ENCODE measurements around the gene FOS.
A peak's percentile ranks its signal among the peaks of the same experiment; 100 is the strongest.
"Not testable (repeated sequence)": the region's sequence is repeated elsewhere in the genome, so short reads cannot be mapped to it uniquely, and the experiment has no call there.

The FOS gene

DNA sequence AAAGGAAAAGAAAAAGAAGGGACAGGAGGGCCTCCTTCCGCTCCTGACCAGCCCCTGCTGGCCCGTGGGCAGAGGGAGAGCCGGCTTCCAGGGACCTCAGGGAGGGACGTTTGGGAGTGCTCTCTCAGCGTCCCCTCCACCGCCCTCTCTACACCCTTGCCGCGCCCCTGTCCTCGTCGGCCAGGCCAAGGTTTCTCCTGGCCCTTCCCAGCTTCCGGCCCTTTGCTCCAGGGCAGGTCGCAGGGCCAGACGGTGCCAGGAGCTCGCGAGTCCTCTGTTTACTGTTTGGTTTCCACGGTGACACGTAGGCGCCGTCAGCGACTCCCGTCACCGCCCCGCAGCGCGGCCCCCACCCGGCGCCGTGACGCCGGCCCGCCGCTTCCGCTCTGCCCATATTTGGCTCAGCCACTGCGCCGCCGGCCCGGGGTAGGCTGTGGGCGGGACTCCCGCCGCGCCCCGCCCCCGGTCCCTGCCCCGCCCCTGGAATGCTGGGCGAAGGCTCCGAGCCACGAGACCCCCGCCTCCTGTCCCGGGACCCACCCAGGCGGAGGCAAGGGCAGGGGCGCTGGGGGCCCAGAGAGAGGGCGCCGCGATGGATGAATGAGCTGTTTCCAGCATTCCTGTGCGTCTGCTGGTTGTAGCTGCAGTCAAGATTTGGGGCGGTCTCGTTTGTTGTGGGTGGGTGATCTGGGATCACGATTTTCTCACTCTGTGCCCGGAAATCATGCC lies 15.5 kb downstream of the FOS start:
- DNase-seq (peak; percentile 91 to 94), ATAC-seq (peak; percentile 97)
- Mint-ChIP-seq H3K27ac (peak overlapping the region; percentile 99), H3K27me3 (peaks cover 12% of the 10 kb centered on the region), H3K4me1 (peaks cover 23% of the 10 kb centered on the region), H3K4me3 (peak overlapping the region; percentile 91 to 98), H3K9me3 (no peaks in the 10 kb centered on the region)

DNA sequence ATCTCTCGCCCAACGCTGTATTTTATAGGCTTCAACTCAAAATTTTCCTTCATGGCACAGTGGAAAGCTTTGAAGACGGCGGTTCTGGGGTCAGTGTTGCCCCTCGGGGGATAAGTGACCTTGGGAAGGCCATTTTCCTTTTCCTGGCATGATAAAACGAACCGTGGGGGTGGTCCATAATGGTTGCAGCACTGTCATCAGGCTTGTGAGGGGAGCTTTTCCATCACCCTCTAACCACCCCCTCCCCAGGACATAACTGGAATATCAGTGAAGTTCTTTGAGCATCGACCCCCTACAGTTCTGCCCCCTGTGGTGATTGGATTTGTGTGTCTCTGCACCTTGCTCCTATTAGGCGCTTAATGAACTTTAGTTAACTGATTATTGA lies 16.0 kb downstream of the FOS start:
- Mint-ChIP-seq H3K27me3 (peaks cover 7% of the 10 kb centered on the region), H3K27ac (no peak overlapping the region), H3K4me1 (peaks cover 23% of the 10 kb centered on the region), H3K9me3 (no peaks in the 10 kb centered on the region), H3K4me3 (peak overlapping the region; percentile 91 to 98)
- DNase-seq (no peak), ATAC-seq (peak; percentile 1)

DNA sequence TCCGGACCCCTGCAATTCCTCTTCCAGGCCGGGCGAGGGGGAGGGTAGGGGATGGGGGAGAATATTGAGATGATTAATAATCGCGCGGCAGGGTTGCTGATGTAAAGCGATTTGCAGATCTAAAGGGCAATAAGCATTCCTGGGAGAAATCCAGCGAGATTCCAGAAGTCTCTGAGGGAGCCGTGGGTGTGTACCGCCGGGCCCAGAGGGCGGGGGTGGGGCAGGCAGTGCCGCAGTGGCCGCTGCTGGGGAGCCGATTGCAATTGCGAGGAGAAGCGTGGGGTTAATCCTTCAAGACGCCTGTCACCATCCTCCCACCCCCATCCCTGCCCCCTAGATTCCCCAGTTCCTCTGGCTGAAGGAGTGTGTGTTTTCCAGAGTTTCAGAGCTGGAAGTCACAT lies 16.4 kb downstream of the FOS start:
- ATAC-seq (no peak), DNase-seq (no peak)
- H3K27ac Mint-ChIP-seq = no peak overlapping the region
- H3K9me3 Mint-ChIP-seq = no peaks in the 10 kb centered on the region
- peak overlapping the region; percentile 91 to 98 for H3K4me3 Mint-ChIP-seq
- H3K4me1 Mint-ChIP-seq = peaks cover 23% of the 10 kb centered on the region
- H3K27me3 Mint-ChIP-seq = peaks cover 3% of the 10 kb centered on the region

DNA sequence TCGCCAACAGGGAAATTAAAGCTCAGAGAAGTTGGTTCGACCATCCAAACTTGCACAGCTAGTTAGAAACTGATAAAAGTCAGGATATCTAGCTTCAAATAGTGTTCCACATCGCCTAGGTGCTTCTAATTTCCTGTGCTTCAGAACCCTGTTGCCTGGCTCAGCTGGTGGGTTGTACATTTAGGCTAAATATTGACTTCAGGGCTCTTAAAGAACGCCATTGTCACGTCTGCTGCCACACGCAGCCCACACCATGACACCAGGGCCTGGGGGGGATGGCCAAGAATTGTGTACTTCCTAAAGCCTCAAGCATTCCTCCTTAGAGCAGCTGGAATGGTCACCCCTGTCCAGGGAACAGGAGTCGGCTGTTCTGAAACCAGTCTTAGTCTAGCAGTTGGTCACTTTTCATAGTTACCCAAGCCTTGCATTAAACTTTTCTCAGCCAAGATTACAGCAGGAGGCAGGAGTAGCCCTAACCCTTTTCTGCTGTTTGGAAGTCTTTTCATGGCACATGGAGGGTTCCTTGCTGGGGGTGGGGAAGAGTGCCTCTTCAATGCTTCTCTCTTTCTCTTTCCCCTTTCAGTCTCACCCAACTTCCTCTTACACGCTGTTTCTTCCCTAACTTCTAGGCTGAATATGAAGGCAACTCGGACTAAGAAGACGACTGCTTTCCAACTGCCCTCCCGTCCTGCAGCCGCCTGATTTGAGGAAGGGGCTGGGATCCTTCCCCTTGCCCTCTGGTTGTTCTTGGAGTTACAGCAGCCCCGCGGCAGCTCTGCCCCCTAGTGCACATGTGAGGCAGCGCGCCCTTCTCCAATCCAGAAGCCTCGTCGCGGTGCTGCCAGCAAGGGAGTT lies 17.1 kb downstream of the FOS start:
- peak; percentile 76 for DNase-seq
- peak overlapping the region; percentile 91 to 98 for H3K4me3 Mint-ChIP-seq
- H3K9me3 Mint-ChIP-seq = no peaks in the 10 kb centered on the region
- peak; percentile 29 for ATAC-seq
- H3K27me3 Mint-ChIP-seq = no peaks in the 10 kb centered on the region
- H3K4me1 Mint-ChIP-seq = peaks cover 24% of the 10 kb centered on the region
- peak overlapping the region; percentile 89 to 91 for H3K27ac Mint-ChIP-seq

DNA sequence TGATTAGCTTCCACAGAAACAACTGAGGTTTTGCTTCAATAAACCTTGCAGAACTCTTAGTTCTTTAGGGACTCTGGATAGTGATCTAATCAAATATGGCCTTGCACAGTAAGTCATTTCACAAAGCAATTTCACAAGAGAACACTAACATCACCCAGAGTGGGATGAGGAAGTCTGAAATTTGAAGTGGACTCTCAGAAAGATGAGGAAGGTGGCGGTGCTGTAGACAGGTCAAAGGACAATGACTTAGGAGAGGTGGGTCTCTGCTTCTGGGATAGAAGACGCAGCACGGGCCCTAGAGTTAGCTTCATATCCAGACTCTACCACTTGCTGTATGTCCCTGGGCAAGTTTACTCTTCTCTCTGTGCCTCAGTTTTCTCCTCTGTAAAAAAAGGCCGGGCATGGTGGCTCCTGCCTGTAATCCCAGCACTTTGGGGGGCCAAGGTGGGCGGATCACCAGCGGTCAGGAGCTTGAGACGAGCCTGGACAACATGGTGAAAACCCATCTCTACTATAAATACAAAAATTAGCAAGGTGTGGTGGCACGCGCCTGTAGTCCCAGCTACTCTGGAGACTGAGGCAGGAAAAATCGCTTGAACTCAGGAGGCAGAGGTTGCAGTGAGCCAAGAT lies 18.9 kb downstream of the FOS start:
- Mint-ChIP-seq H3K4me3 (no peak overlapping the region), H3K27ac (no peak overlapping the region), H3K27me3 (no peaks in the 10 kb centered on the region), H3K9me3 (peaks cover 0 to 8% of the 10 kb centered on the region in 2 donors), H3K4me1 (peaks cover 42% of the 10 kb centered on the region)
- no peak for DNase-seq
- no peak for ATAC-seq

DNA sequence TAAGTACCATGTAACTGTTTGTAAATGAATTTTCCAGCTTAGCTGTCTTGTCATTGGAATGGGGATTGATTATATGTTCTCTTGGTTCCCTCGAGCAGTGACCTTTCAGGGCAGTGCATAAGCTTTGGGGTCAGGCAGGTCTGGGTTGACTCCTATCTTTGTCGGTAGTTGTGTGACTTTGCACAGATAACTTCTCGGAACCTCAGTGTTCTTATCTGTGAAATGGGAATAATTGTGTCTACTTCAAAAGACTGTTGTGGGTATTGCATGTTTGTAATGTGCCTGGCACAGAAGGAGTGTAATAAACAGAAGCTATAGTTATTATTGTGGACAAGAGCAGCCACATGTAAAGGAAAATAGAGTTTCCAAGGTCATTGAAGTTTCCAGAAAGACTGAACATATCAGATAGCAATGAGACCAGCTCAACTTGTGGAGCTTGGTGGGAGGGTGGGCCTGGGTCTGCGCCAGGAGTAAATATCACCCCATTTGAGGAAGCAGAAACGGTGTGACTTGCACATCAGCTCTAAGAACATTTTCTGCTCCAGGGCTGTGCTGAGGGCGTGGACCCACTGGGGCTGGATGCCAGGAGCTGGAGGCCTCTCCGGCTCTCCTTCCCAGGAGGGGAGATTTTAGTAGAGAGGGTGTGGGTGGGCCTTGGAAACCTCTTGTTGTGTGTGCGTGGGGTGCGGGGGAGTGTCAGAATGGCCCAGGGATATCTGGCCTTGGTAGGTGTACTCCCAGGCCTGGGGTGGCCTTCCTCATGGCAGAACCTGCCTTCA lies 19.7 kb downstream of the FOS start:
- no peak for ATAC-seq
- DNase-seq = no peak
- Mint-ChIP-seq H3K27me3 (no peaks in the 10 kb centered on the region), H3K27ac (no peak overlapping the region), H3K4me1 (peaks cover 41% of the 10 kb centered on the region), H3K9me3 (peaks cover 0 to 8% of the 10 kb centered on the region in 2 donors), H3K4me3 (no peak overlapping the region)

DNA sequence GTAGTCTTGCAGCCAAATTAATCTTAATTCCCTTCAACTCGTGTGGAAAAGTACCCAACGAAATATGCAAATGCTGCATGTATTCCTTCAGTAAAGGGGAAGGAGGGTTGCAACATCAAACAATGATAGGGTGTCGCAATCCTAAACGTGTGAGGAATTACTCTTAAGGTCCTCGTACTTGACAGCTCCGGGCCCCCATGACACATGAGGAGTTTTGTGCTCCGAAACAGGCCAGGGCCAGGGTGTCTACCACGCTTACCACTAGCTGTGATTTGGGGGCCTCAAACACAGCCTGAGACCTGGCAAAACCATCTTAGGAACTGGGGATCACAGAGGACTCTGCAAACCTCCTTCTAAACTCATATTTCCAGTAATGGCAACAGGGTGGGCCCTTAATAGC lies 20.4 kb downstream of the FOS start:
- ATAC-seq (no peak), DNase-seq (no peak)
- peaks cover 0 to 8% of the 10 kb centered on the region in 2 donors for H3K9me3 Mint-ChIP-seq

DNA sequence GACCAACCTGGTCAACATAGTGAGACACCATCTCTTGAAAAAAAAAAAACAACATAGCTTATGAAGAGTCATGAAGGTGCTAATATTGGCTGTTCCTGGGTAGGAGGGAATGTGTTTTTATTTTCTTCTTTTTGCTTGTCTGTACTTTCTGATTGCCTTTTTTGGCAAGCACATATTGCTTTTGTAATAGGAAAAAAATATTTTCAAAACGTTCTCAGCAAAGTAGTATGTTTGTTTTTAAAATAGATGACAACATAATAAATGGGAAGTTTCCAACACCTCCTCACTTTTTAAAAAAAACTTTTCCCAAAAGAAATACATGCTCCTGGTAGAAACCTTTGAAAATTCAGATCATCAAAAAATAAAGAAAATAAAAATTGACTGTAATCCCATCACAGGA lies 20.9 kb downstream of the FOS start:
- DNase-seq (no peak), ATAC-seq (no peak)
- Mint-ChIP-seq H3K27ac (no peak overlapping the region), H3K4me3 (no peak overlapping the region), H3K27me3 (peaks cover 1% of the 10 kb centered on the region), H3K9me3 (peaks cover 0 to 8% of the 10 kb centered on the region in 2 donors), H3K4me1 (peaks cover 33% of the 10 kb centered on the region)

More for the DNA sequence above, 20.4 kb downstream of the FOS start:
- Mint-ChIP-seq H3K4me3 (no peak overlapping the region), H3K27me3 (no peaks in the 10 kb centered on the region), H3K27ac (peak overlapping the region in 1 of 2 donors; percentile 19), H3K4me1 (peaks cover 34% of the 10 kb centered on the region)

DNA sequence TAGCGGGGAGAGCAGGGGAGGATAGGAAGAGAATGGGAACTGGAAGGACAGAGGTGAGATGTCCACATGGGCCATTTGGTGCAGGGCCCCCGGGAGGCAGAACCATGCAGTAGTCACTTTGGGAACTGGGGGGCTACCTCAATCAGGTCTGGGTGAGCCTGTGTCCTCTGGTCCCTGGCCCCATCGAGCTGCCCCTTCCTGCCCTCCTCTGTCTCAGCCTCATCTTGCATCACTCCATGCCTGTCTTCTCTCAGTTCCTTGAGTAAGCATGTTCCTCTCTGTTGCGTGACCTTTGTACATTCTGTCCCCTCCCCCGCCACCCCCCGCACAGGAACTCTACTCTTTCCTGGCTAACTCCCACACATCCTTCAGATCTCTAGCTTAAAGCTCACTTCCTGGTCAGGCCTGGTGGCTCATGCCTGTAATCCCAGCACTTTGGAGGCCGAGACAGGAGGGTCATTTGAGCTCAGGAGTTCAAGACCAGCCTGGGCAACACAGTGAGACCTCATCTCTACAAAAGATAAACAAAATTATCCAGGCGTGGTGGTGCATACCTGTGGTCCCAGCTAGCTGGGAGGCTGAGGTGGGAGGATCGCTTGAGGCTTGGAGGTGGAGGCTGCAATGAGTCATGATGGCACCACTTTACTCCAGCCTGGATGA lies 23.2 kb downstream of the FOS start:
- DNase-seq (peak in 1 of 2 donors; percentile 43), ATAC-seq (peak; percentile 78)
- peaks cover 0 to 8% of the 10 kb centered on the region in 2 donors for H3K9me3 Mint-ChIP-seq
- H3K4me3 Mint-ChIP-seq = peak overlapping the region; percentile 23 to 65
- H3K4me1 Mint-ChIP-seq = peaks cover 19% of the 10 kb centered on the region
- peaks cover 5% of the 10 kb centered on the region for H3K27me3 Mint-ChIP-seq
- H3K27ac Mint-ChIP-seq = peak overlapping the region; percentile 91 to 93

DNA sequence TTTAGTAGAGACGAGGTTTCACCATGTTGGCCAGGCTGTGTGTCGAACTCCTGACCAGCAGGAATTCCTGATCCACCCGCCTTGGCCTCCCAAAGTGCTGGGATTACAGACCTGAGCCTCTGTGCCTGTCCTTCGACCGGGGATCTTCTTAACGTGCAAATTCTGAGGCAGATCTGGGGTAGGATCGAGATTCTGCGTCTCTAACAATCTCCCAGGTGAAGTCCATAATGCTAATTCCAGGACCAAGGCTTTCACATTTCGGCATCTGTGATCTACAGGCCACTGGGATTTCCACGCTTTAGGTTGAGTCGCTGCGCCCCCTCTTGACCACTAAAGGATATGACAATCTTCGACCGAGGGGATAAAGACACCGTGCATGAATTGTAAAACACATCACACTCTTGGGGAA lies 24.8 kb downstream of the FOS start:
- peaks cover 14% of the 10 kb centered on the region for H3K27me3 Mint-ChIP-seq
- H3K9me3 Mint-ChIP-seq = peaks cover 0 to 8% of the 10 kb centered on the region in 2 donors
- DNase-seq (peak; percentile 39 to 60), ATAC-seq (peak; percentile 64)
- peaks cover 29% of the 10 kb centered on the region for H3K4me1 Mint-ChIP-seq
- no peak overlapping the region for H3K27ac Mint-ChIP-seq
- no peak overlapping the region for H3K4me3 Mint-ChIP-seq

DNA sequence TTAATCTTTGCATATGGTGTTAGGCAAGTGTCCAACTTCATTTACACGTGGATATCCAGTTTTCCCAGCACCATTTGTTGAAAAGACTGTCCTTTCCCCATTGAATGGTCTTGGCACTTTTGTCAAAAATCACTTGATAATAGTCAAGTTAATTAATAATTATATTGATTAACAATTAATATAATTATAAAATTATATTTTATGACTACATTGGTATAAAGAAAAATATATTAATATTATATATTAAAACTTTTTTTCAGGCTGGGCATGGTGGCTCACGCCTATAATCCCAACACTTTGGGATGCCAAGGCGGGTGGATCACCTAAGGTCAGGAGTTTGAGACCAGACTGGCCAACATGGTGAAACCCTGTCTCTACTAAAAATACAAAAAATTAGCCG lies 27.8 kb downstream of the FOS start:
- not testable (repeated sequence) for H3K9me3 Mint-ChIP-seq, H3K27ac Mint-ChIP-seq, DNase-seq, H3K4me3 Mint-ChIP-seq, ATAC-seq
- Mint-ChIP-seq H3K27me3 (peaks cover 14% of the 10 kb centered on the region), H3K4me1 (peaks cover 21% of the 10 kb centered on the region)

DNA sequence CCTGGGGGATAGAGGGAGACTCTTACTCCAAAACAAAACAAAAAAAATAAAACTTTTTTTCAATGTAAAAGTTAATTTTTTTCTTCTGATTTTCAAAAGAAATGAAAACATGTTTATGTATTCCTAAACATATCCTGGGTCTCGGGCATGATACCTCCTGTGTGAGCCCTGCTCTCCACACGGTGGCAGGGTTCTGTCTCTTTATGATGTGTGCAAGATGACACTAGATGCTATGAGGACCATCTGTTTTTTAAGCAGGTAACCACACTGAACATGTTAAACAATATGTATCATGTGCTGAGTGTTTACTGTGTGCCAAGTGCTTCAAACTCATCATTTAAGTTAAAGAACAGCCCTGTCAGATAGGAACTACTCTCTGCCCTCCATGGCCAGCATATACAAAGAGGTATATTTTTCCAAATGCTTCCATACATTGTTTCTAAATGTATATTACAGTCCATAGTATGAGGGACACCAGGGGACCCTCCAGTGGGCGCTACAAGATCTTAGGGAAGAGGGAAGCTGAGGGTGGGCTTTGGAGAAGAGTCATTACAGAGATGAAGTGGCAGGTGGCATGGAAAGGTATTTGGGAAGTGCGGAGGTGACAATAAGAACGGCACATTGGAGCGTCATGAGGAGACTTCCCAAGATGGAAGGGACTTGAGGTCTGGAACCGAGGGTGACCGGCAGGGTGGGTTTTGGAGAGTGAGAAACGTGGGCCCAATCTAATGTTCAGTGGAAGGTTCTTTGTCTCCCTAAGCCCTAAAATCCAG lies 28.5 kb downstream of the FOS start:
- ATAC-seq = peak; percentile 80
- Mint-ChIP-seq H3K9me3 (no peaks in the 10 kb centered on the region), H3K4me3 (no peak overlapping the region), H3K4me1 (peaks cover 14% of the 10 kb centered on the region), H3K27ac (peak overlapping the region in 1 of 2 donors; percentile 42), H3K27me3 (peaks cover 14% of the 10 kb centered on the region)
- peak in 1 of 2 donors; percentile 32 for DNase-seq

DNA sequence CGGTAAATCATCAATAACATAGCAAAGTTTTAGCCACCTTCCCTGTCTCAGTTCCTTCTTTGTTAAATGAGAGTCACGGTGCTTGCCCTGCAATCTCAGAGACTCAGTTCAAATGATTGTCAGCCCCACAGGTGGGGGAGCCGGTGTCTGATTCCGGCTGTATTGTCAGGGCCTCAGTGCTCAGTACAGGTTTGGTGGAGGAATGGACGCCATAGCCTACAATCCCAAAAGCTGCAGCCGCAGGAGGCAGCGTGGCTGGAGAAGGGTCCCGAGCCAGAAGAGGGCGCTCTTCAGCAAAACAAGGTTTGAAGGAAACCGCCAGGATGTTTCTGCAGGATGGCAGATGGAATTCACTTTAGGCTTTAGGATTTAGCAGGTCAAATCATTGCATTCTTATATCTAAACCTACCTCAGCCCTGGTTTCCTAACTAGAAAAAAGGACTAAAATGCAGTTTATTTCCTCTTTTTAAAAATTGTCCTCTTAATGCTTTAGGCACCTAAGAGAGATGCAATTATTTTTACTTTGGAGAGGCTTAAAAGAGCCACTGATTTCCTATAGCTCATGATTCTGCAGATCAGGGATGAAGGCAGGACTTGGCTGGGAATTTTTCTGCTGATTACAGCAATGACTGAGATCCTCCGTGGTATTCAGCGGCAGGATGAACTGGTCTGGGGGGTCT lies 29.2 kb downstream of the FOS start:
- Mint-ChIP-seq H3K9me3 (no peaks in the 10 kb centered on the region), H3K27ac (peak overlapping the region in 1 of 2 donors; percentile 63), H3K27me3 (peaks cover 14% of the 10 kb centered on the region), H3K4me1 (peaks cover 10% of the 10 kb centered on the region), H3K4me3 (no peak overlapping the region)
- peak; percentile 75 for ATAC-seq
- DNase-seq = peak; percentile 62 to 68

Measured in stimulated activated naive CD8-positive, alpha-beta T cell treated with anti-CD3 and anti-CD28 coated beads, Interleukin-15, amount 100 ng/mL, for 72 hours (primary cell).